ENCODE results near the gene RUNDC3A.
"Not testable (repeated sequence)": the region's sequence is repeated elsewhere in the genome, so short reads cannot be mapped to it uniquely, and the experiment has no call there.

Gene RUNDC3A

GRCh38 chr17:44343510-44344209, 35.3 kb downstream of the RUNDC3A start:
- DNase-seq (ENCODE audit: low read depth in 2 of 2, low spot score in 1 of 2) = no peak

GRCh38 chr17:44344939-44345453, 36.6 kb downstream of the RUNDC3A start, which contains the start of gene GRN:
Gene GRN (plus strand): TSS chr17:44345302. CDS start chr17:44349165, 3,863 bp downstream.
- peak; percentile 66 to 68 for DNase-seq (ENCODE audit: low read depth in 2 of 2, low spot score in 1 of 2)

GRCh38 chr17:44345454-44346026, 37.1 kb downstream of the RUNDC3A start:
- DNase-seq (ENCODE audit: low read depth in 2 of 2, low spot score in 1 of 2) = peak in 1 of 2 donors; percentile 20

GRCh38 chr17:44346064-44346844, 37.9 kb downstream of the RUNDC3A start:
- no peak for DNase-seq (ENCODE audit: low read depth in 2 of 2, low spot score in 1 of 2)

GRCh38 chr17:44347206-44348055, 39.0 kb downstream of the RUNDC3A start:
- DNase-seq (ENCODE audit: low read depth in 2 of 2, low spot score in 1 of 2) = not testable (repeated sequence)

GRCh38 chr17:44348234-44348987, 40.0 kb downstream of the RUNDC3A start:
- no peak for DNase-seq (ENCODE audit: low read depth in 2 of 2, low spot score in 1 of 2)

GRCh38 chr17:44348988-44349364, 40.6 kb downstream of the RUNDC3A start:
- DNase-seq (ENCODE audit: low read depth in 2 of 2, low spot score in 1 of 2) = no peak

GRCh38 chr17:44349553-44350070, 41.2 kb downstream of the RUNDC3A start:
- no peak for DNase-seq (ENCODE audit: low read depth in 2 of 2, low spot score in 1 of 2)

- peak; percentile 47 to 55 for DNase-seq (ENCODE audit: low read depth in 2 of 2, low spot score in 1 of 2)
Observed at GRCh38 chr17:44350733-44351226, 42.4 kb downstream of the RUNDC3A start.

GRCh38 chr17:44351464-44351863, 43.1 kb downstream of the RUNDC3A start:
- no peak for DNase-seq (ENCODE audit: low read depth in 2 of 2, low spot score in 1 of 2)

- DNase-seq (ENCODE audit: low read depth in 2 of 2, low spot score in 1 of 2) = no peak
Observed at GRCh38 chr17:44351961-44352827, 43.8 kb downstream of the RUNDC3A start.

GRCh38 chr17:44352828-44353671, 44.6 kb downstream of the RUNDC3A start:
- no peak for DNase-seq (ENCODE audit: low read depth in 2 of 2, low spot score in 1 of 2)

- DNase-seq (ENCODE audit: low read depth in 2 of 2, low spot score in 1 of 2) = no peak
Observed at GRCh38 chr17:44353672-44354331, 45.4 kb downstream of the RUNDC3A start.

GRCh38 chr17:44354582-44355561, 46.5 kb downstream of the RUNDC3A start:
- peak in 1 of 2 donors; percentile 17 for DNase-seq (ENCODE audit: low read depth in 2 of 2, low spot score in 1 of 2)

- DNase-seq (ENCODE audit: low read depth in 2 of 2, low spot score in 1 of 2) = no peak
Observed at GRCh38 chr17:44355642-44356099, 47.3 kb downstream of the RUNDC3A start.

GRCh38 chr17:44356241-44356640, 47.8 kb downstream of the RUNDC3A start:
- DNase-seq (ENCODE audit: low read depth in 2 of 2, low spot score in 1 of 2) = no peak

Data from stimulated activated CD8-positive, alpha-beta memory T cell treated with anti-CD3 and anti-CD28 coated beads, Interleukin-4, amount 100 ng/mL, for 4 hours (primary cell).